MM.1S (cell line): ENCODE results near the gene COL18A1.

Experiments used
- CTCF ChIP-seq: fragments of 300-600 bp; sonication (generic); IDR thresholded peaks from 2 replicates; pipeline ENCODE4 v1.5.1; 2016; ENCODE audit warnings: antibody characterized with exemption, low read length, mixed read lengths
- EZH2 ChIP-seq: fragments of 300-600 bp; sonication (generic); optimal IDR thresholded peaks from 2 replicates; pipeline ENCODE3; 2017; ENCODE audit warnings: low read depth, mild to moderate bottlenecking, antibody characterized with exemption, low read length, mixed read lengths
- EZH2phosphoT487 ChIP-seq: fragments of 300-600 bp; sonication (generic); IDR thresholded peaks from 2 replicates; pipeline ENCODE4 v1.6.1; 2018; ENCODE audit warnings: antibody characterized with exemption, low read length

GRCh38 chr21:45471525-45472221, 66.7 kb downstream of the COL18A1 start:
- TF ChIP-seq CTCF, result no peak
- TF ChIP-seq EZH2, result no peak
- TF ChIP-seq EZH2phosphoT487, result no peak
